Stimulated activated CD8-positive, alpha-beta memory T cell treated with anti-CD3 and anti-CD28 coated beads, Interleukin-4, amount 100 ng/mL, for 48 hours (primary cell): ENCODE results near the gene OSBPL9.
"Not testable (repeated sequence)": the region's sequence is repeated elsewhere in the genome, so short reads cannot be mapped to it uniquely, and the experiment has no call there.

Experiments used
- DNase-seq: peaks from one replicate; pipeline ENCODE4 v3.0.0-alpha.2; 2020

OSBPL9 gene

GRCh38 chr1:51641096-51641495 is 24.2 kb downstream of the OSBPL9 start:
- no peak for DNase-seq

DNA sequence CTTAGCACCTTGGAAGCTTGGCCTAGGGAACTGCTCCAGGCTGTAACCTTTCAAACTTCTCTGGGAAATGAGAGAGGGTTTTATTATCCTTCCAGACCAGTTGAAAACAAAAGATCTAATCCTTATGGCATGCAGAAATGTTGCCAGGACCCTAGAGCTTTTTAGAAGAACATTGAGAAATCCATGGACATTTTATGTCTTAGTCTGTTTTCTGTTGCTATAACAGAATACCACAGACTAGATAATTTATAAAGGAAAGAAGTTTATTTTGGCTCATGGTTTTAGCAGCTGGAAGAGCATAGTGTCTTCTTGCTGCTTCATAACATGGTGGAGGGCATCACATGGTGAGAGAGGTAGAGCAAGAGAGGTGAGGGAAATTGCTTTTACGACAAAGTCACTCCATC is 25.8 kb downstream of the OSBPL9 start:
- no peak for DNase-seq

GRCh38 chr1:51643362-51643761 is 26.5 kb downstream of the OSBPL9 start:
- DNase-seq, result no peak

DNA sequence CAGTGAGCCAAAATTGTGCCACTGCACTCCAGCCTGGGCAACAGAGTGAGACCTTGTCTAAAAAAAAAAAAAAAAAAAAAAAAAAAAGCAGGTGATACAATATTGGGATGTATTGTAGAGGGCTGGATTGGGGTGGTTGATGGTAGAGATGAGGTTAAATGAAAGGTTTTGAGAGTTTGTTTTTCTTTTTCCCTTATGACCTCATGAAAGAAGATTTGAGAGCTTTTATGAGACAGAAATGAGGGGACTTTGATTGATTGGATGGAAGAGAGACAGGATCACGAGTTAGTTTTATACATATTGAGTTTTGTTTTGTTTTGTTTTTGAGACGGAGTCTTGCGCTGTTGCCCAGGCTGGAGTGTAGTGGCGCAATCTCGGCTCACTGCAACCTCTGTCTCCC is 27.1 kb downstream of the OSBPL9 start:
- no peak for DNase-seq

DNA sequence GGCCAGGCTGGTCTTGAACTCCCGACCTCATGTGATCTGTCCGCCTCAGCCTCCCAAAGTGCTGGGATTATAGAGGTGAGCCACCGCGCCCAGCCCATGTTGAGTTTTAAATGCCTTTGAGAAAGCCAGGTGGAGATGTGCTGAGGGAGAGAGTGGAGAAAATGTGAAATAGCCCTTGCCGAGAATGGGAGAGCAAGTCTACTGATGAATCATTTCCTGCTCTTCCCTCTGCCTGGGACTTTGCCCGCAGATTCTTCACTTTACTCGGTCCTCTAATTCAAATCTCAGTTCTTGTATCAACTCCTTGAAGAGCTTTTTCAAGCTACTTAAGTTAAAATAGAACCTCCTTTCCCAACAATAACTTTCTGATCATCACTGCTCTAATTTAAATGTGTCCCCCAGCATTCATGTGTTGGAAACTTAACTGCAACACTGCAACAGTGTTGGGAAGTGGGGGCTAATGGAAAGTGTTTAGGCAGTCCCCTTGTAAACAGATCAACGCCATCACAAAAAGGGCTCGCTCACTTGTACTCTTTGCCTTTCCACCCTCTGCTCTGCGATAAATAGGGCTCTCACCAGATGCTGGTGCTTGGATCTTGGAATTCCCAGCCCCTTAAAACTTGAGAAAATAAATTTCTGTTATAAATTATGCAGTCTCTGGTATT is 27.8 kb downstream of the OSBPL9 start:
- DNase-seq, result no peak

- DNase-seq, result not testable (repeated sequence)
These were observed 29.7 kb downstream of the OSBPL9 start for GRCh38 chr1:51646592-51646991.

DNA sequence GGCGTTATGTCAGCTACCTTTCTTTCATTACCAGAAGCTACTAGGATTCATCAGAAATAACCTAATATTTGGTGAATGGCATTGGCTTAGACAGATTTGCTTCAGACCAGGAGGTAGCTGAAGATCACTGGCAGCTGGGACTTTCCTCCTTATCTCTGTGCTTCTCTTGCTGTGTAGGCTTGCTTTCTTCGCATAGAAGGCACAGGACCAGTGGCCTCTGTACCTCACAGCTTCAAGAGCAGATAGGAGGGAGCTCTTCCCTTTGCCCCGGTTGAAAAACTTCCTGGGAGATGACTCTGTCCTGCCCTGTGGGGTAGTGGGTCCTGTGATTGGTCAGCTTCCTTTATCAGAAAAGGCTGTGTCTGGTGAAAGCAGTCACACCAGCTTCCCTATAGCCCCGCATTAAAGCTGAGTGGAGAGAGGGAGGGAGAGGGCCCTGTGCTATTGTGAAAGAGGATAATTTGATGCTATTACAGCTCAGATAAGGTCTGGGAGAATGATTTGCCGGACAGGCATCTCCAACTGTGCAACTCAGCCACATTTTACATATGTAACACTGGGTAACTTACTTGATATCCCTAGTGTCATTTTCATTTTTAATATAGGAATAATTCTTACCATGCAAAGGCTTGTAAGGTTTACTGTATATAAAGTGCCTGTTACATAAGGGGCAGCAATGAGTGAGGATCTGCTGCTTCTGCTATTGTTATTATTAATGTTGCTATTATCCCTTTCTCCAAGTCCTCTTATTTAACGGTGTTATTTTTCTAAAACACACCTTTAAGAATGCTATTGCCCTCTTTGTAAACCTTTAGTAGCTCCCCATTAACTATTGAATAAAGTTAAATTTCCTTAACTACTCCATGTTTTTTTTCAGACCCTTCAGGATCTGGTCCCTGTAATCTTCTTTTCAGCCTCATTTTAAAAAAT is 31.6 kb downstream of the OSBPL9 start:
- no peak for DNase-seq

- no peak for DNase-seq
These were observed 32.8 kb downstream of the OSBPL9 start for GRCh38 chr1:51649593-51650091.

DNA sequence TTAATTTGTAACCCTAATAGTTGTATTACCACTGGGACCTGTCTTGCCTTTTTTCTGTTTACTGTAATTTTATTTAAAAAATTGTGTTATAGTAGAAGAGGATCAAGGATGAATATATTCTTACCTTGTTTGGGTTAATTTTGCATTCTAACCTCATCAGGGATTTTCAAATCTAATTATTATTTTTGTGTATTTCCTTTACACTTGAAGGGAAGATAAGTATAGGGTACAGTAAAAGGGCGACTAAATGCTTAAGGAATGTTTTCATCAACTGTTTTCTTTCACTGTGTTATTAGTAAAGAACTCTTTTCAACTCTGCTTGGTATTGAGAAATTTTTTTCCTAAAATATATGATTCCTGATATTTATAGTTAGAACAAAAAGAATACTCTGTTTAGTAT is 33.3 kb downstream of the OSBPL9 start:
- DNase-seq, result no peak

DNA sequence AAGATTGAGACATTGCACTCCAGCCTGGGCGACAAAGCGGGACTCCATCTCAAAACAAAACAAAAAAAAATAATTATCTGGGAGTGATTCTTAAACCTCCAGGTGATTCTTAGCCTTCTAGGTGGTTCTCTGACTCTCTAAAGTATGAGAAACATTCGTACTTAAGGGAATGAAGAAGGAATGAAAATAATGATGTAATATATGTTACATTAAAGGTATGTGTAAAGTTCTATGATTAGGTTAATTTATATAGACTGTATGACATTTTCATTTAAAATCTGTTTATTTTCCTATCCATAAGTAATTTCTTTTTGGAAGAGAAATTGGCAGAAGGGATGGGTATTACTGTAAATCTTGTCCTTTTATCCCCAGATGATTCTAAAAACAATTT is 34.7 kb downstream of the OSBPL9 start:
- no peak for DNase-seq

- no peak for DNase-seq
These were observed 35.7 kb downstream of the OSBPL9 start for GRCh38 chr1:51652599-51652998.

DNA sequence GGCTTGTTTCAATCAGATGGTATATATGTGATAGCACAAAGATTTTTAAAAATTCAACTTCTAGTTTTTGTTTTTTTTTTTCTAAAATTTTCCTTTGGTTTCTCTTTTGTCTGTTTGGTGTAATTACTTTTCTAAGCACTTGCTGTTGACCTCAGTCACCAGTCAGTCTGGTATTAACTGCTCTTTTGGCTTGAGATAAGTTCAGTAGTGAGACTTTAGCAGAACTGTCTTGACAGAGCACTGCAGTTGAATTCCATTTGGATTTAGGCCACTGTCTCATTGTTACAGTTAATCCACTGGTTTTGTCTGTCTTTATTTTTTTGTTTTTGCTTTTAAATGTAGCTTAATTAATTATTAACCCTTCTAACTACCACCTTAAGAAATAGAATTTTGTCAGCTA is 36.2 kb downstream of the OSBPL9 start:
- no peak for DNase-seq

DNA sequence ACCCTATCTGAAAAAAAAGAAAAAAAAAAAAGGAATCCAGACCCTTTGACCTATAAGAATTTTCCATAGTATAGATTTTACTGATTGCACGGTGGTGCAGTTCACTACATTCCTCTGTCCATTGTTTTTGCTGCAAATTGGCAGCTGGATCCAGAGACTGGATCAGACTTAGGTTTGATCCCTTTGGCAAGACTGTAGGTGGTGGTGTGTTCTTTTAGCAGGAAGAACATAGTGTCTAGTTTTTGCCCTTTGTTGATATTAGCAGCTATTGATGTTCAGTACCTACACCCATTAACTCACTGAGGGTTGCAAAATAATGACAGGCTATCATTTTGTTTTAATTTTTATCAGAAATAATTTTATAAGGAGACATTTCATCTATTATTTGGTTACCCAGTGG is 37.1 kb downstream of the OSBPL9 start:
- DNase-seq, result no peak

GRCh38 chr1:51656374-51656773 is 39.5 kb downstream of the OSBPL9 start:
- DNase-seq, result no peak

DNA sequence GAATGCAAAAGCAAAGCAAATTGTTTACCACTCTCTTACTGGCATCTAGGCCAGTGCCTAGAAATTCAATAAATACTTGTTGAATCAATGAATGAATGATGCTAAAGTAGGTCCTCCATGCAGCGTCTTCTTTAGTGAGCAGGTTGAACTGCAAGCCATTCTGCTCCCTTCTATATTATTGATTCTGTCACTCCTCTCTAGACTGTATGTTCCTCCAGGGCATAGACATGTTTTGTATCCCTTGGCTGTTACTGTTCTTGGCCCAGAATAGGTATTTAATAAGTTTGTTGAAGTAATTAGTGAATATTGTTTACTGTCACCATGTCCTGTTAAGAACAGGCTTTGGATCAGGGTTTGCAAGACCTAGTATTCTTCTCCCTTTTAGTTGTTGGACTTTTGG is 43.7 kb downstream of the OSBPL9 start:
- DNase-seq, result no peak

DNA sequence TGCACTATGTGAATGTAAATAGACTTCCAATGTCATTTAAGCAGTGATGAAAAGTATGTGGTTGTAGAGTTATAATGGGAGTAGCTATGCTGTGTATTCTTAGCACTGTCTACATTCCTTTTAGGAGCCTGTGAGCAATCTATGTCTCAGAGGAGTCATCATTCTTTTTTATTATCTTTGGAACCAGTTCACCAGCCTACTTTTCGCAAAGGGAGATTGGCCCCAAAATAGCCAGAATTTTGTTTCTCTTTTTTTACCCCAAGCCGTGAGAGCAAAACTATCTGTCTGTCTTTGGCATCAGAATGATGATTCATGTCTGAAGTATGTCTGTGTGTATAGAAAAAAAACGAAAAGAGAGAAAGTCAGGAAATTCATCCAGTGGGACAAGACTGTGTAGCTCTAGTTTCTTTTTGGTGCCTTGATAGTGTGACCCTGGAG is 44.2 kb downstream of the OSBPL9 start:
- DNase-seq, result no peak

DNA sequence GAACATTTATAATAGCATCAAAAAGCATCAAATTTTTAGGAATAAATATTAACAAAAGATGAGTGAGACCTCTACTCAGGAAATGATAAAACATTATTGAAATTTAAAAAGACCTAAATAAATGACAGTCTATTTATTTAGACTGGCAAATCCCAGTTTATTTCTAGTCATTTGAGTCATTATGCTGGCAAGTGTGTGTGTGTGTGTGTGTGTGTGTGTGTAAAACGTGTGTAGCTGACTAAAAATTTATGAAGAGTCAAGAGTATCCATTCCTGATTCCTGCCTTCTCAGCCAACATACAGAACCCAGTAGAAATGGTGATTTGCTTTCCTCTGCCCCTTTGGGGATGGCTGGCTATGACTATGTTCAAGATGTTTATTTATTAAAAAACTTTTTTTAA is 46.2 kb downstream of the OSBPL9 start:
- no peak for DNase-seq

GRCh38 chr1:51663721-51664120 is 46.8 kb downstream of the OSBPL9 start:
- DNase-seq, result no peak

- DNase-seq, result no peak
These were observed 47.7 kb downstream of the OSBPL9 start for GRCh38 chr1:51664421-51665240.

DNA sequence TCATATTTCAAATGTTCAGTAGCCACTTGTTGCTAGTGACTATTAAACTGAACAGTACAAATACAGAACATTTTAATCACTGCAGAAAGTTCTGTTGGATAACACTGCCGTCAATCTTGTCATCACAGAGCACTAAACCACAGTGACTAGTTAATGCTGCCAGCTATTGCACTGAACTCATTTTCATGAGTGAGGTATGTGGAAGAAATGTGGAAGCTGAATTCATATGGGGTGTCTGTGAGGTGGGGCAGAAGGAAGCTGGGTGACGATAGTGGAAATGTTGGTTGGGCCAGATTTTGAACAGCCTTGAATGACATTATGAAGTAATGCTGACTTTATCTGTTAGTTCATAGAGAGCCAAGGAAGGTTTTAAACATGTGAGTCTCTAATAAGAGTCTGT is 49.6 kb downstream of the OSBPL9 start:
- DNase-seq, result no peak

GRCh38 chr1:51667561-51667960 is 50.7 kb downstream of the OSBPL9 start:
- no peak for DNase-seq

DNA sequence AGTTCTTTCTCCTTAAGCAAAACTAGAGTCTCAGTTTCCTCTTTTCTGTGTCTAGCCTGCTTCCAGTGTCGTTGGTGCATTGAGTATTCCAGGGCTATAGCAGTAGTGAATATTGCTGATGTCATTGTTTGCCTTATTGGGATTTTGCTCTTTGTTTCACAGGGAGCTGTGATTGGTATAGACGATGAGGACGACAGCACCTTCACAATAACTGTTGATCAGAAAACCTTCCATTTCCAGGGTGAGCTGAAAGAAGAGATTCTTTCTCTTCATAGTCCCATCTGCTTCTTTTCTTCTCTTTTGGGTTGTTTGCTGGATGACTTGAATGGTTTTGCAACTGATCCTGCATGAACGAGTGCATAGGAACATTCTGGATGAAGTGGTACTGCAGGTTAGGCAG is 52.4 kb downstream of the OSBPL9 start:
- DNase-seq, result no peak

DNA sequence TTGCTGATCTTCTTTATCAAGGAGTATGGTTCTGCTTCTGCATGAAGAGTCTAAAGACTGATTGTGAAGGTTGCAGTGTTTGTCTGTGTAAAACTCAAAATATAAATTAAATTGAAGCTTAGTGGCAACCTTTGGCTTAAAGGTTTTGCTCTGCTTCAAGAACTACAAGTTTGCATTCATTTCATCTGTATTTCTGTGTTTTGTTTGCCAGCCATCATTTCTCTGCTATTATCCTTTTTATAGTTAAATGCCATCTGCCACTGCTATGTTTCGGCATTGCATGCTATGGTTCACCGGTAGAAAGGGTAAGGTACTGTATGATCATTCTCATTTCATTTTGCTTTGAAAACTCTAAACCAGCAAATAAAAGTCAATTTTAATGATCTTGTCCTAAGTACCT is 52.9 kb downstream of the OSBPL9 start:
- no peak for DNase-seq
